PFSK-1 (cell line): ENCODE measurements around the gene C16orf78.

Experiments used
- FOXP2 ChIP-seq: optimal IDR thresholded peaks from 2 replicates; pipeline ENCODE3; 2011; ENCODE audit warnings: borderline replicate concordance, control low read depth, inconsistent platforms; ENCODE audit not compliant: insufficient read depth; ENCODE audit errors: extremely low read length, extremely low read depth
- POLR2AphosphoS5 ChIP-seq: IDR thresholded peaks from 2 replicates; pipeline ENCODE4 v1.6.1; 2012; ENCODE audit warnings: low read depth, mild to moderate bottlenecking, control low read depth, low read length, moderate library complexity
- REST ChIP-seq, 2 experiments: IDR thresholded peaks; 2 replicates each; pipeline versions ENCODE4 v1.6.1 to v1.8.0; 2011 to 2012; ENCODE audit warnings: low read depth in 2 of 2, low read length in 2 of 2, control low read depth in 1 of 2, inconsistent platforms in 1 of 2, mild to moderate bottlenecking in 1 of 2, moderate library complexity in 1 of 2; ENCODE audit not compliant: insufficient read depth in 1 of 2
- SIN3A ChIP-seq: IDR thresholded peaks from 2 replicates; pipeline ENCODE4 v1.6.1; 2012; ENCODE audit warnings: mild to moderate bottlenecking, low read length, moderate library complexity, borderline replicate concordance; ENCODE audit not compliant: insufficient read depth
- TAF1 ChIP-seq: IDR thresholded peaks from 2 replicates; pipeline ENCODE4 v1.6.1; 2012; ENCODE audit warnings: low read length, control low read depth, borderline replicate concordance; ENCODE audit not compliant: insufficient read depth

The C16orf78 gene

GRCh38 chr16:49355933-49356665 is 17.5 kb upstream of the C16orf78 start:
- no peak for TF ChIP-seq TAF1
- TF ChIP-seq FOXP2, result no peak
- no peak for TF ChIP-seq SIN3A
- TF ChIP-seq REST (IDR thresholded peaks at IDR 0.05; ENCODE audit: insufficient read depth in 1 of 2, low read depth in 2 of 2, low read length in 2 of 2), result no peak
- TF ChIP-seq POLR2AphosphoS5, result no peak

GRCh38 chr16:49356728-49357488 is 16.7 kb upstream of the C16orf78 start:
- TF ChIP-seq TAF1 (no peak), SIN3A (no peak), REST (IDR thresholded peaks at IDR 0.05; ENCODE audit: insufficient read depth in 1 of 2, low read depth in 2 of 2, low read length in 2 of 2) (no peak), FOXP2 (no peak), POLR2AphosphoS5 (no peak)

- TF ChIP-seq SIN3A, result no peak
- TF ChIP-seq REST (IDR thresholded peaks at IDR 0.05; ENCODE audit: insufficient read depth in 1 of 2, low read depth in 2 of 2, low read length in 2 of 2), result no peak
- no peak for TF ChIP-seq FOXP2
- TF ChIP-seq TAF1, result no peak
- TF ChIP-seq POLR2AphosphoS5, result no peak
Measured at GRCh38 chr16:49359591-49359990, 14.0 kb upstream of the C16orf78 start.

- TF ChIP-seq POLR2AphosphoS5, result no peak
Measured at GRCh38 chr16:49362230-49362629, 11.4 kb upstream of the C16orf78 start.

GRCh38 chr16:49365711-49366509 is 7.7 kb upstream of the C16orf78 start:
- no peak for TF ChIP-seq SIN3A
- no peak for TF ChIP-seq POLR2AphosphoS5
- TF ChIP-seq REST (IDR thresholded peaks at IDR 0.05; ENCODE audit: insufficient read depth in 1 of 2, low read depth in 2 of 2, low read length in 2 of 2), result no peak
